Colonic mucosa (tissue), 4 donors: ENCODE measurements around the gene RFX8. TPM values are rescaled to one million over a fixed set of nuclear protein-coding genes. Genes with fewer than 3 reads are reported as not detected.

Experiments used
- DNase-seq: peaks from one replicate; pipeline ENCODE4 v3.0.0-alpha.2; 2020
- H3K27ac ChIP-seq: fragments of 200-600 bp; one replicate; pipeline ENCODE4 v1.8.0; 2021
- H3K27me3 ChIP-seq: fragments of 200-600 bp; one replicate; pipeline ENCODE4 v1.8.0; 2021
- H3K36me3 ChIP-seq: fragments of 200-600 bp; one replicate; pipeline ENCODE4 v1.8.0; 2021
- H3K4me1 ChIP-seq: fragments of 200-600 bp; one replicate; pipeline ENCODE4 v1.8.0; 2021; ENCODE audit warnings: mild to moderate bottlenecking
- H3K4me3 ChIP-seq: fragments of 200-600 bp; one replicate; pipeline ENCODE4 v1.8.0; 2021
- H3K9ac ChIP-seq, 2 donors: one replicate each; pipeline ENCODE4 v1.7.0; 2013; ENCODE audit warnings: control low read depth in 2 of 2, low read depth in 2 of 2, low read length in 2 of 2
- H3K9me3 ChIP-seq: fragments of 200-600 bp; one replicate; pipeline ENCODE4 v1.8.0; 2021
- CTCF ChIP-seq: fragments of 200-600 bp; IDR thresholded peaks from one replicate; pipeline ENCODE4 v1.8.0; 2022; ENCODE audit warnings: antibody characterized with exemption, mild to moderate bottlenecking
- intact Hi-C: fragments of 100-400 bp; cut with DNase I; formaldehyde crosslinking; loops from one replicate; pipeline ENCODE4 v1.14.1; 2022
- total RNA-seq, 2 donors: library from RNA; stranded (reverse); fragmentation: NEBNext Ultra II Directional in 1 of 2; extraction: Animal tissue kit (Norgen Biotek cat#: 25700) in 1 of 2; gene quantifications; one replicate each; pipeline ENCODE4 v1.2.1, GENCODE V29; 2021
- donor health status: healthy.
- donor health status: DM: no; HTN: no; CAD: no.
- donor health status: DM: no; HTN: no; CAD: no.

RFX8 gene
- total RNA-seq, 2 donors from 2014 or later, result not detected

- DNase-seq, result no peak
- no peak for TF ChIP-seq CTCF
- no peaks in the 10 kb centered on the region for H3K9me3 ChIP-seq
- H3K9ac ChIP-seq, result no peak overlapping the region
- H3K36me3 ChIP-seq, result no peaks in the 10 kb centered on the region
- H3K27me3 ChIP-seq, result no peaks in the 10 kb centered on the region
- H3K27ac ChIP-seq, result no peak overlapping the region
- no peak overlapping the region for H3K4me3 ChIP-seq
- no peaks in the 10 kb centered on the region for H3K4me1 ChIP-seq
- intact Hi-C loops, result no loop called here
Observed at GRCh38 chr2:101486258-101486701, 11.4 kb upstream of the RFX8 start.

GRCh38 chr2:101485856-101486255 lies 10.9 kb upstream of the RFX8 start:
- Histone ChIP-seq H3K4me3 (no peak overlapping the region), H3K27me3 (no peaks in the 10 kb centered on the region), H3K27ac (no peak overlapping the region), H3K4me1 (no peaks in the 10 kb centered on the region), H3K9me3 (no peaks in the 10 kb centered on the region), H3K9ac (no peak overlapping the region), H3K36me3 (no peaks in the 10 kb centered on the region)
- no peak for DNase-seq
- intact Hi-C loops, result no loop called here
- TF ChIP-seq CTCF, result no peak

- TF ChIP-seq CTCF, result no peak
- H3K36me3 ChIP-seq, result no peaks in the 10 kb centered on the region
Observed at GRCh38 chr2:101480764-101481163, 5.9 kb upstream of the RFX8 start.

GRCh38 chr2:101479810-101480209 lies 4.9 kb upstream of the RFX8 start:
- H3K36me3 ChIP-seq, result no peaks in the 10 kb centered on the region
- TF ChIP-seq CTCF, result no peak
- no peak overlapping the region for H3K4me3 ChIP-seq
- DNase-seq, result no peak
- no peaks in the 10 kb centered on the region for H3K9me3 ChIP-seq
- no peak overlapping the region for H3K27ac ChIP-seq
- no peaks in the 10 kb centered on the region for H3K4me1 ChIP-seq
- intact Hi-C loops, result no loop called here
- no peak overlapping the region for H3K9ac ChIP-seq
- no peaks in the 10 kb centered on the region for H3K27me3 ChIP-seq

More at GRCh38 chr2:101480764-101481163, 5.9 kb upstream of the RFX8 start:
- Histone ChIP-seq H3K27me3 (no peaks in the 10 kb centered on the region), H3K9ac (no peak overlapping the region), H3K9me3 (no peaks in the 10 kb centered on the region), H3K27ac (no peak overlapping the region), H3K4me3 (no peak overlapping the region), H3K4me1 (no peaks in the 10 kb centered on the region)
- DNase-seq, result no peak
- intact Hi-C loops, result no loop called here

- Histone ChIP-seq H3K36me3 (no peaks in the 10 kb centered on the region), H3K4me1 (no peaks in the 10 kb centered on the region), H3K27ac (no peak overlapping the region), H3K4me3 (no peak overlapping the region), H3K27me3 (peaks cover 1% of the 10 kb centered on the region), H3K9ac (no peak overlapping the region), H3K9me3 (no peaks in the 10 kb centered on the region)
- no peak for DNase-seq
- no peak for TF ChIP-seq CTCF
- intact Hi-C loops, result no loop called here
Observed at GRCh38 chr2:101479328-101479727, 4.4 kb upstream of the RFX8 start.
